ENCODE data around the gene CHD5.

DNA sequence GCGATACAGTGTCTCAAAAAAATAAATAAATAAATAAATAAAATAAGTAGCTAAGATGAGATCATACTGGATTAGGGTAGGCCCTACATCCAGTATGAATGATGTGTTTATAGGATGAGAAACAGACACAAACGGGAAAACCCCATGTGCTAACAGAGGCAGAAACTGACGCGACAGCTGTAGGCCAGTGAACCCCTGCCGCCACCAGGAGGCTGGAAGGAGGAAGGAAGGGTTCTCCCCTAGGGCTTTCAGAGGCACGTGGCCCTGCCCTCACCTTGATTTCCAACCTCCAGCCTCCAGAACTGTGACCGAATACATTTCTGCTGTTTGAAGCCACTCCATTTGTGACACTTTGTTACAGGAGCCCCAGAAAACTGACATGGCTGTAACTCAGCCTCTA lies 38.5 kb downstream of the CHD5 start:
- TF ChIP-seq, protein P1, sequence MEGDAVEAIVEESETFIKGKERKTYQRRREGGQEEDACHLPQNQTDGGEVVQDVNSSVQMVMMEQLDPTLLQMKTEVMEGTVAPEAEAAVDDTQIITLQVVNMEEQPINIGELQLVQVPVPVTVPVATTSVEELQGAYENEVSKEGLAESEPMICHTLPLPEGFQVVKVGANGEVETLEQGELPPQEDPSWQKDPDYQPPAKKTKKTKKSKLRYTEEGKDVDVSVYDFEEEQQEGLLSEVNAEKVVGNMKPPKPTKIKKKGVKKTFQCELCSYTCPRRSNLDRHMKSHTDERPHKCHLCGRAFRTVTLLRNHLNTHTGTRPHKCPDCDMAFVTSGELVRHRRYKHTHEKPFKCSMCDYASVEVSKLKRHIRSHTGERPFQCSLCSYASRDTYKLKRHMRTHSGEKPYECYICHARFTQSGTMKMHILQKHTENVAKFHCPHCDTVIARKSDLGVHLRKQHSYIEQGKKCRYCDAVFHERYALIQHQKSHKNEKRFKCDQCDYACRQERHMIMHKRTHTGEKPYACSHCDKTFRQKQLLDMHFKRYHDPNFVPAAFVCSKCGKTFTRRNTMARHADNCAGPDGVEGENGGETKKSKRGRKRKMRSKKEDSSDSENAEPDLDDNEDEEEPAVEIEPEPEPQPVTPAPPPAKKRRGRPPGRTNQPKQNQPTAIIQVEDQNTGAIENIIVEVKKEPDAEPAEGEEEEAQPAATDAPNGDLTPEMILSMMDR (IDR thresholded peaks at IDR 0.05) = no peak
- TF ChIP-seq SIN3A (IDR thresholded peaks at IDR 0.05; ENCODE audit: borderline replicate concordance, insufficient read depth, low read depth, low read length) (no peak), POLR2AphosphoS5 (IDR thresholded peaks at IDR 0.05; ENCODE audit: low read depth, low read length) (no peak), TCF7L2 (IDR thresholded peaks at IDR 0.05; ENCODE audit: low read depth, low read length) (no peak)
- TF ChIP-seq, protein P2, sequence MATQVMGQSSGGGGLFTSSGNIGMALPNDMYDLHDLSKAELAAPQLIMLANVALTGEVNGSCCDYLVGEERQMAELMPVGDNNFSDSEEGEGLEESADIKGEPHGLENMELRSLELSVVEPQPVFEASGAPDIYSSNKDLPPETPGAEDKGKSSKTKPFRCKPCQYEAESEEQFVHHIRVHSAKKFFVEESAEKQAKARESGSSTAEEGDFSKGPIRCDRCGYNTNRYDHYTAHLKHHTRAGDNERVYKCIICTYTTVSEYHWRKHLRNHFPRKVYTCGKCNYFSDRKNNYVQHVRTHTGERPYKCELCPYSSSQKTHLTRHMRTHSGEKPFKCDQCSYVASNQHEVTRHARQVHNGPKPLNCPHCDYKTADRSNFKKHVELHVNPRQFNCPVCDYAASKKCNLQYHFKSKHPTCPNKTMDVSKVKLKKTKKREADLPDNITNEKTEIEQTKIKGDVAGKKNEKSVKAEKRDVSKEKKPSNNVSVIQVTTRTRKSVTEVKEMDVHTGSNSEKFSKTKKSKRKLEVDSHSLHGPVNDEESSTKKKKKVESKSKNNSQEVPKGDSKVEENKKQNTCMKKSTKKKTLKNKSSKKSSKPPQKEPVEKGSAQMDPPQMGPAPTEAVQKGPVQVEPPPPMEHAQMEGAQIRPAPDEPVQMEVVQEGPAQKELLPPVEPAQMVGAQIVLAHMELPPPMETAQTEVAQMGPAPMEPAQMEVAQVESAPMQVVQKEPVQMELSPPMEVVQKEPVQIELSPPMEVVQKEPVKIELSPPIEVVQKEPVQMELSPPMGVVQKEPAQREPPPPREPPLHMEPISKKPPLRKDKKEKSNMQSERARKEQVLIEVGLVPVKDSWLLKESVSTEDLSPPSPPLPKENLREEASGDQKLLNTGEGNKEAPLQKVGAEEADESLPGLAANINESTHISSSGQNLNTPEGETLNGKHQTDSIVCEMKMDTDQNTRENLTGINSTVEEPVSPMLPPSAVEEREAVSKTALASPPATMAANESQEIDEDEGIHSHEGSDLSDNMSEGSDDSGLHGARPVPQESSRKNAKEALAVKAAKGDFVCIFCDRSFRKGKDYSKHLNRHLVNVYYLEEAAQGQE (IDR thresholded peaks at IDR 0.05; ENCODE audit: insufficient read depth in 1 of 2, low read depth in 2 of 2, low read length in 1 of 2) = no peak
